ENCODE results near the gene HSD17B3. TPM values are rescaled to one million over a fixed set of nuclear protein-coding genes. Genes with fewer than 3 reads are reported as not detected.

HSD17B3 gene
- total and polyA plus RNA-seq, 2 experiments from 2014 or later = not detected

DNA sequence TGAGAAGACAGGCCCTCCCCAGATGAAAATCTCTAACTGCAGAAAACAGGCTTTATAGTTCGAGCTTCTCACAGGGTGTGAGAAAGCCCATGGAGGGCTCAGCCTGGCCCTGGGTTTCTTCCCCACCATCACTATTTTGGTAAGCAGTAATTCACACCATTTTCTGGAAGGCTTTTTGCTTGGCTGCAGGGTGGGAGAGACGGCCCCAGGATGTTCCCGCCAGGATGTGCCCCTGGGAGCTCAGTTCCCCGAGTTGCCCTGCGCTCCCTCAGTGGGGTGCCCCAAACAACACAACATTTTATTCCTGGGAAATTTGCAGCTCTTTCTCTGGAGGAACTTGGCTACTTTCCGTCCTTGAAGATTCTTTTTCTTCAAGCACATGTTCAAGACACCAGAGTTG lies 100.8 kb downstream of the HSD17B3 start:
- Histone ChIP-seq H3K4me3 (no peak overlapping the region), H3K79me2 (replicated peaks; ENCODE audit: insufficient read depth) (no peaks in the 10 kb centered on the region), H3K27ac (ENCODE audit: low read depth) (no peak overlapping the region), H3F3A (replicated peaks; ENCODE audit: low read depth) (no peaks in the 10 kb centered on the region), H3K36me3 (ENCODE audit: insufficient read depth) (no peaks in the 10 kb centered on the region), H3K4me1 (ENCODE audit: insufficient read depth) (peaks cover 10% of the 10 kb centered on the region; the same call in 1 of the 2 replicates), H3K27me3 (ENCODE audit: insufficient read depth) (no peaks in the 10 kb centered on the region), H2AFZ (peak overlapping the region; percentile 99), H4K20me1 (replicated peaks; ENCODE audit: insufficient read depth) (no peaks in the 10 kb centered on the region), H3K9me2 (ENCODE audit: insufficient read depth) (peaks cover 4% of the 10 kb centered on the region; the same call in 1 of the 2 replicates), H3K4me2 (peak overlapping the region; percentile 65)
- ATAC-seq = peak; percentile 57
- TF ChIP-seq POLR2AphosphoS5 (IDR thresholded peaks at IDR 0.05; ENCODE audit: low read depth) (no peak), REST (IDR thresholded peaks at IDR 0.05; ENCODE audit: unreplicated experiment) (no peak), ZNF114 (CRISPR knock-in tag; IDR thresholded peaks at IDR 0.05) (no peak), CREB1 (CRISPR knock-in tag; IDR thresholded peaks at IDR 0.05; ENCODE audit: low read depth) (no peak), ZNF462 (CRISPR knock-in tag; IDR thresholded peaks at IDR 0.05) (no peak), NANOG (IDR thresholded peaks at IDR 0.05; ENCODE audit: borderline replicate concordance) (no peak), ZNF331 (CRISPR knock-in tag; IDR thresholded peaks at IDR 0.05; ENCODE audit: low read depth) (no peak), JUNB (IDR thresholded peaks at IDR 0.05; ENCODE audit: unreplicated experiment) (no peak), STAT1 (IDR thresholded peaks at IDR 0.05; ENCODE audit: unreplicated experiment) (no peak), EZH2 (IDR thresholded peaks at IDR 0.05; ENCODE audit: low read depth, unreplicated experiment) (no peak), EZH2phosphoT487 (IDR thresholded peaks at IDR 0.05; ENCODE audit: unreplicated experiment) (no peak)
- TF ChIP-seq, protein P1, sequence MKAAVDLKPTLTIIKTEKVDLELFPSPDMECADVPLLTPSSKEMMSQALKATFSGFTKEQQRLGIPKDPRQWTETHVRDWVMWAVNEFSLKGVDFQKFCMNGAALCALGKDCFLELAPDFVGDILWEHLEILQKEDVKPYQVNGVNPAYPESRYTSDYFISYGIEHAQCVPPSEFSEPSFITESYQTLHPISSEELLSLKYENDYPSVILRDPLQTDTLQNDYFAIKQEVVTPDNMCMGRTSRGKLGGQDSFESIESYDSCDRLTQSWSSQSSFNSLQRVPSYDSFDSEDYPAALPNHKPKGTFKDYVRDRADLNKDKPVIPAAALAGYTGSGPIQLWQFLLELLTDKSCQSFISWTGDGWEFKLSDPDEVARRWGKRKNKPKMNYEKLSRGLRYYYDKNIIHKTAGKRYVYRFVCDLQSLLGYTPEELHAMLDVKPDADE (IDR thresholded peaks at IDR 0.05) = no peak
- TF ChIP-seq, protein P2, sequence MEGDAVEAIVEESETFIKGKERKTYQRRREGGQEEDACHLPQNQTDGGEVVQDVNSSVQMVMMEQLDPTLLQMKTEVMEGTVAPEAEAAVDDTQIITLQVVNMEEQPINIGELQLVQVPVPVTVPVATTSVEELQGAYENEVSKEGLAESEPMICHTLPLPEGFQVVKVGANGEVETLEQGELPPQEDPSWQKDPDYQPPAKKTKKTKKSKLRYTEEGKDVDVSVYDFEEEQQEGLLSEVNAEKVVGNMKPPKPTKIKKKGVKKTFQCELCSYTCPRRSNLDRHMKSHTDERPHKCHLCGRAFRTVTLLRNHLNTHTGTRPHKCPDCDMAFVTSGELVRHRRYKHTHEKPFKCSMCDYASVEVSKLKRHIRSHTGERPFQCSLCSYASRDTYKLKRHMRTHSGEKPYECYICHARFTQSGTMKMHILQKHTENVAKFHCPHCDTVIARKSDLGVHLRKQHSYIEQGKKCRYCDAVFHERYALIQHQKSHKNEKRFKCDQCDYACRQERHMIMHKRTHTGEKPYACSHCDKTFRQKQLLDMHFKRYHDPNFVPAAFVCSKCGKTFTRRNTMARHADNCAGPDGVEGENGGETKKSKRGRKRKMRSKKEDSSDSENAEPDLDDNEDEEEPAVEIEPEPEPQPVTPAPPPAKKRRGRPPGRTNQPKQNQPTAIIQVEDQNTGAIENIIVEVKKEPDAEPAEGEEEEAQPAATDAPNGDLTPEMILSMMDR (conservative IDR thresholded peaks at IDR 0.05; ENCODE audit: low read depth in 2 of 2) = no peak
- peaks cover 13% of the 10 kb centered on the region for H3K4me1 Mint-ChIP-seq
- no peak overlapping the region for H3K4me3 Mint-ChIP-seq
- no peaks in the 10 kb centered on the region for H3K36me3 Mint-ChIP-seq (ENCODE audit: low read depth)
- H3K27ac Mint-ChIP-seq = no peak overlapping the region
- no peaks in the 10 kb centered on the region for H3K9me3 Mint-ChIP-seq
- DNase-seq (ENCODE audit: low spot score) = no peak
- peaks cover 6% of the 10 kb centered on the region for H3K27me3 Mint-ChIP-seq (ENCODE audit: insufficient read depth, low read depth, poor library complexity)

Measured in GM23338 (cell line).